Retinal pigment epithelial cell (primary cell): ENCODE data around the gene TBX19.

Experiments used
- DNase-seq: peaks from one replicate; pipeline ENCODE4 v3.0.0-alpha.2; 2010; ENCODE audit warnings: low read depth
- H3K4me3 ChIP-seq: 2 replicates; pipeline ENCODE4 v1.5.1; 2011; ENCODE audit warnings: mild to moderate bottlenecking, low read length, control low read depth, moderate library complexity
- TF ChIP-seq, protein P1 (sequence below): conservative IDR thresholded peaks from 2 replicates; pipeline ENCODE4 v1.5.1; 2011; ENCODE audit warnings: low read depth, low read length, control low read depth, inconsistent platforms

The TBX19 gene

DNA sequence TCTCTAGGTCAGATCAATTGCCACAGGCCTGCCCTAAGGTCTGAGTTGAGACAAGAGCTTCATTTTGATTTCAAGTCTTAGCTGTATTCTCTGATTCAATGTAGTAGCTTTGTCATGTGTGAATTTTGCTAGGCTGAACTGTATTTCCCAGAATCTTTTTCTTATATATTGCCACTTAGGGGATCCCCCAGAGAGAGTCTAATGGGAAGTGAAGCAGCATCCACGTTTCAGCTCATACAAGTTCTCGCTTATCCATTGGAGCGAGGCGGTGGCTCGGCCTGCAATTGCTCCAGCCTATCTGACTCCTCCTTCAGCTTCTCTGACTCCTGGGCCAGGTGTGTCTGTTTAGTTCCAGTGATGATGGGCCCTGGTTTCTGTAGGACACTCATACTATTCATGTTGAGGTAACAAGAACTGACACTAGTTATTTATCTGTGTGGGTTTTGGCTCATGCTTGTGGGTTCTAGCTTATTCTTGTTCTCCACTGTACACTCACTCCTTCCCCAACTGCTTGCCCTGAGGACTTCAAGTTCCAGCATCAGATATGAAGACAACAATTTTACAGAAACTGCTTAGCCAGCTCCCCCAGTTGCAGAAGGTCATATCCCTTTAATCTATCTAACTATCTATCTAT lies 48.2 kb downstream of the TBX19 start:
- TF ChIP-seq, protein P1, sequence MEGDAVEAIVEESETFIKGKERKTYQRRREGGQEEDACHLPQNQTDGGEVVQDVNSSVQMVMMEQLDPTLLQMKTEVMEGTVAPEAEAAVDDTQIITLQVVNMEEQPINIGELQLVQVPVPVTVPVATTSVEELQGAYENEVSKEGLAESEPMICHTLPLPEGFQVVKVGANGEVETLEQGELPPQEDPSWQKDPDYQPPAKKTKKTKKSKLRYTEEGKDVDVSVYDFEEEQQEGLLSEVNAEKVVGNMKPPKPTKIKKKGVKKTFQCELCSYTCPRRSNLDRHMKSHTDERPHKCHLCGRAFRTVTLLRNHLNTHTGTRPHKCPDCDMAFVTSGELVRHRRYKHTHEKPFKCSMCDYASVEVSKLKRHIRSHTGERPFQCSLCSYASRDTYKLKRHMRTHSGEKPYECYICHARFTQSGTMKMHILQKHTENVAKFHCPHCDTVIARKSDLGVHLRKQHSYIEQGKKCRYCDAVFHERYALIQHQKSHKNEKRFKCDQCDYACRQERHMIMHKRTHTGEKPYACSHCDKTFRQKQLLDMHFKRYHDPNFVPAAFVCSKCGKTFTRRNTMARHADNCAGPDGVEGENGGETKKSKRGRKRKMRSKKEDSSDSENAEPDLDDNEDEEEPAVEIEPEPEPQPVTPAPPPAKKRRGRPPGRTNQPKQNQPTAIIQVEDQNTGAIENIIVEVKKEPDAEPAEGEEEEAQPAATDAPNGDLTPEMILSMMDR: no peak
- DNase-seq: no peak
- H3K4me3 ChIP-seq: no peak overlapping the region

DNA sequence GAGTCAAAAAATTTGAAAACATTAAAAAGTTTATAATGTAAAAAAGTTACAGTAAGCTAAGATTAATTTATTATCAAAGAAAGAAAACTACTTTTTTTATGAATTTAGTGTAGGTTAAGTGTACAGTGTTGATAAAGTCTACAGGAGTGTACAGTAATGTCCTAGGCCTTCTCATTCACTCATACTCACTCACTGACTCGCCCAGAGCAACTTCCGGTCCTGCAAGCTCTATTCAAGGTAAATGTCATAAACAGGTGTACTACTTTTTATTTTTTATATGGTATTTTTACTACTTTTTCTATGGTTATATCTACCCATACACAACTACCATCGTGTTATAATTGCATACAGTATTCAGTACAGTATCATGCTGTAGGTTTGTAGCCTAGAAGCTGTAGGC lies 49.6 kb downstream of the TBX19 start:
- no peak overlapping the region for H3K4me3 ChIP-seq
- TF ChIP-seq, protein P1: no peak
- no peak for DNase-seq

DNA sequence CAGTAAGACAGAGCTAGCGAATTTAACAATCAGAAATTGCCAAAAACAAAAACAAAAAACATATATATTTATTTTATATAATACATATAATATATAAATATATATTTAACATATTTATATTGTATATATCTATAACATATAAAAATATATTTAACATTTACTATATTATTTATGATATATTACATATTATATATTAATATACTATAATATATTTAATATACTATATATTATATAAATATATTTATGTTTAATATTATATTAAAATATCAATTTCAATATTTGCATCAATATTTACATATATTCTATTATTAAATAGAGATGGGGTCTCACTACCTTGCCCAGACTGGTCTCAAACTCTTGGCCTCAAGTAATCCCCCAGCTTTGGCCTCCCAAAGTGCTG lies 50.9 kb downstream of the TBX19 start:
- DNase-seq: no peak
- TF ChIP-seq, protein P1: no peak
- no peak overlapping the region for H3K4me3 ChIP-seq

DNA sequence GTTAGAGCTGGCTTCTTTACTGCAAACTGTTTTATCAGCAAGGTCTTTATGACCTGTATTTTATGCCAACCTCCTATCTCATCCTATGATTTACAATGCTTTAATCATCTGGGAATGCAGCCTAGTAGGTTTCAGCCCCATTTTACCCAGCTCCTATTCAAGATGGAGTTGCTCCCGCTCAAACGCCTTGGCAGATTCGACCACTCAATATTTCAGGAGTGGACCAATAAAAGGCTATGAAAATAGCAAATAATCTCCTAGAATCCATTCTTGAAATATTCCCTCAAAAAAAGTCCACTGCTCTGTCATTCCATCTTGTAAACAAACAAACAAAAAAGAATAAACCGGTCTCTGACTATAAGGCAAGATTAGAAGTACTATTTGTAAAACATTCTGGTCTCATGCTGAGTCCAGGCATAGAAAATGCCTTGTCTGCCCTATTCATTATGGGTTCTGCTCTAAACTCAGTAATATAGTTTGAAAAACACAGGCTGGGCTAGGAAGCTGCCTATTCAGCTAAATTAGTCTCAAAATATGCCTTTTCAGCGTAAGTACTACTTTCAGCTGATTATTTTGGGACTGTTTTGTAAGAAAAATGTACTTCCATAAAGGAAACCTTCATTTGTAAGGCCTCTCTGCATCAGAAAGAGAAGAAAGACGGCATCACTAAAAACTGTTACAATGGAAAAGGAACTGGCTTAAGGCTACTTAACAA lies 53.0 kb downstream of the TBX19 start:
- no peak overlapping the region for H3K4me3 ChIP-seq
- DNase-seq: no peak

DNA sequence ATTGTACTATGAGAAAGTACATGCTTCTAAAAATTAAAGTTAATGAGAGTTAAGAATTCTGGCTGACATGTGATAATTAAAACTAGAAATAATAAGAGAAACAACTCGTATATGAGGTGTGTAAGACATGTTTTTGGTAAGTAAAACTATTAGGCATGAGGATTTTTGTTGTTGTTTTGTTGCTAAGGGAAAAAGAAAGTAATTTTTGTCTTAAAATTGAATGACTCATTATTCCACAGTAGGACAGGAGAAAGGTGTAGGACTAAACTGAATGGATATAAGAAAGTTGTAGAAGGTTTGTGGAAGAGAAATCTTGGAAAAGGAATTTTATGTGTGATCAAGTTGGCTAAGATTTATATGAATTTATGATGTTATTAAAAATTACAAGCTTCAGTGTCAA lies 54.8 kb downstream of the TBX19 start:
- DNase-seq: no peak
- H3K4me3 ChIP-seq: no peak overlapping the region
- TF ChIP-seq, protein P1: no peak

More for the DNA sequence above, 53.0 kb downstream of the TBX19 start:
- TF ChIP-seq, protein P1: no peak

DNA sequence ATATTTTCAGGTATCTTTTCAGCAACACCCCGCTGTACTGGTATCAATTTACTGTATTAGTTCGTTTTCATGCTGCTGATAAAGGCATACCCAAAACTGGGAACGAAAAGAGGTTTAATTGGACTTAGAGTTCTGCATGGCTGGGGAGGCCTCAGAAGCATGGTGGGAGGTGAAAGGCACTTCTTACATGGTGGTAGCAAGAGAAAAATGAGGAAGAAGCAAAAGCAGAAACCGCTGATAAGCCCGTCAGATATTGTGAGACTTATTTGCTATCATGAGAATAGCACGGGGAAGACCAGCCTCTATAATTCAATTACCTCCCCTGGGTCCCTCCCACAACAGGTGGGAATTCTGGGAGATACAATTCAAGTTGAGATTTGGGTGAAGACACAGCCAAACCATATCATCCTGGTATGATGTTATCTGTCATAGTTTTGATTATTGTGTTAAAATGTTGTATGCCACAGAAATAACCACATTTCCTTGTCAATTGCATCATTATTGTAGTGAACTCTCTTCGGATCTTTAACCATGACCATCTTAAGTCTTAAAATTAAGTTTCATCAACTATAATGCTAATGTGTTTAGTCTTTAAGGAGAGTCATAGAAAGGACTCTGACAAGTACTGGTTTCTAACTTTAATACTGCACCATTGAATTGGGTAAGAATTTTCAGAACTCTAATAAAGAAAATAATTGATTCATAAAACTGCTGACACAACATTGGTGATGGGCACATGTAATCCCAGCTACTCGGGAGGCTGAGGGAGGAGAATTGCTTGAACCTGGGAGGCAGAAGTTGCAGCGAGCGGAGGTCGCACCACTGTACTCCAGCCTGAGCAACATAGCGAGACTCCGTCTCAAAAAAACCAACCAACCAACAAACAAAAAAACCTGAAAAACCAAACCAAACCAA lies 58.2 kb downstream of the TBX19 start:
- TF ChIP-seq, protein P1: no peak
- no peak for DNase-seq
- H3K4me3 ChIP-seq: no peak overlapping the region
